OCI-LY1 (cell line): Measurements from ENCODE around the gene ASB15.

Source experiments
- CTCF ChIP-seq: fragments of 200-600 bp; sonication (generic), shearing (Covaris generic); IDR thresholded peaks from 2 replicates; pipeline ENCODE4 v1.5.1; 2017; ENCODE audit warnings: mild to moderate bottlenecking, antibody characterized with exemption, low read length, moderate library complexity, mixed read lengths
- EZH2 ChIP-seq: fragments of 200-600 bp; sonication (generic), shearing (Covaris generic); IDR thresholded peaks from 2 replicates; pipeline ENCODE4 v1.8.0; 2017; ENCODE audit warnings: borderline replicate concordance, mixed run types, mild to moderate bottlenecking, antibody characterized with exemption, low read length, moderate library complexity, mixed read lengths

GRCh38 chr7:123607423-123607975, 5.9 kb downstream of the ASB15 start:
- TF ChIP-seq CTCF (no peak), EZH2 (no peak)
